OCI-LY7 (cell line): Measurements from ENCODE around the gene LDLRAP1. TPM values are rescaled to one million over a fixed set of nuclear protein-coding genes. Genes with fewer than 3 reads are reported as not detected.

Experiments used
- BruUV-seq: library from RNA; stranded (reverse); fragments of 400-500 nt; replicated peaks from 2 replicates; lab custom pipeline; 2021; lab: Mats Ljungman, UMichigan
- CTCF ChIA-PET: fragments of 300-600 bp; sonication (Branson Sonifier 250); formaldehyde crosslinking; loops from one replicate; lab custom pipeline; 2022; ENCODE audit warnings: antibody characterized with exemption; ENCODE audit not compliant: unreplicated experiment; lab: Charles Lee
- POLR2A ChIA-PET: fragments of 300-600 bp; sonication (Branson Sonifier 250); formaldehyde crosslinking; loops from one replicate; lab custom pipeline; 2022; ENCODE audit warnings: antibody characterized with exemption; lab: Charles Lee
- DNase-seq: peaks from one replicate; pipeline ENCODE4 v3.0.0-alpha.2; 2015; ENCODE audit warnings: low spot score
- H2AFZ ChIP-seq: fragments of 200-600 bp; sonication (generic), shearing (Covaris generic); 2 replicates; pipeline ENCODE4 v1.6.1; 2014; ENCODE audit warnings: mild to moderate bottlenecking, antibody characterized with exemption, low read length, moderate library complexity
- H3K27ac ChIP-seq: fragments of 200-600 bp; sonication (generic); 2 replicates; pipeline ENCODE4 v1.5.1; 2014; ENCODE audit warnings: mixed run types, low read depth, mild to moderate bottlenecking, moderate library complexity, low read length, inconsistent platforms; ENCODE audit not compliant: poor library complexity, severe bottlenecking
- H3K36me3 ChIP-seq: fragments of 200-600 bp; sonication (generic); 2 replicates; pipeline ENCODE4 v1.6.1; 2014; ENCODE audit warnings: mild to moderate bottlenecking, antibody characterized with exemption, low read length, moderate library complexity, mixed read lengths; ENCODE audit not compliant: insufficient read depth
- H3K4me1 ChIP-seq: fragments of 200-600 bp; sonication (generic); 2 replicates; pipeline ENCODE4 v1.5.1; 2014; ENCODE audit warnings: mild to moderate bottlenecking, low read length; ENCODE audit not compliant: insufficient read depth, poor library complexity, severe bottlenecking
- H3K4me2 ChIP-seq: fragments of 200-600 bp; sonication (generic); 2 replicates; pipeline ENCODE4 v1.6.1; 2014; ENCODE audit warnings: mild to moderate bottlenecking, low read length
- H3K4me3 ChIP-seq: fragments of 200-600 bp; sonication (generic); 2 replicates; pipeline ENCODE4 v1.5.1; 2014; ENCODE audit warnings: mild to moderate bottlenecking, low read depth, low read length; ENCODE audit not compliant: poor library complexity, severe bottlenecking
- H3K79me2 ChIP-seq: fragments of 200-600 bp; sonication (generic); 2 replicates; pipeline ENCODE4 v1.6.1; 2016; ENCODE audit warnings: low read depth, mild to moderate bottlenecking, low read length, moderate library complexity, mixed read lengths; ENCODE audit not compliant: insufficient read depth
- H3K9me2 ChIP-seq: fragments of 200-600 bp; sonication (generic); 2 replicates; pipeline ENCODE4 v1.6.1; 2016; ENCODE audit warnings: mild to moderate bottlenecking, low read length, mixed read lengths; ENCODE audit not compliant: insufficient read depth
- H3K9me3 ChIP-seq: fragments of 200-600 bp; sonication (generic); 2 replicates; pipeline ENCODE4 v1.6.1; 2014; ENCODE audit warnings: mild to moderate bottlenecking, mixed run types, low read length, mixed read lengths
- H4K20me1 ChIP-seq: fragments of 200-600 bp; sonication (generic); 2 replicates; pipeline ENCODE4 v1.6.1; 2014; ENCODE audit warnings: mild to moderate bottlenecking, antibody characterized with exemption, low read length, moderate library complexity, mixed read lengths; ENCODE audit not compliant: insufficient read depth
- CTCF ChIP-seq: fragments of 200-600 bp; sonication (generic); conservative IDR thresholded peaks from 2 replicates; pipeline ENCODE4 v1.5.1; 2014; ENCODE audit warnings: mild to moderate bottlenecking, antibody characterized with exemption, low read length, moderate library complexity, mixed read lengths
- EZH2phosphoT487 ChIP-seq: fragments of 200-600 bp; sonication (generic); IDR thresholded peaks from 2 replicates; pipeline ENCODE4 v1.6.1; 2018; ENCODE audit warnings: low read depth, borderline replicate concordance, mild to moderate bottlenecking, mixed run types, antibody characterized with exemption, low read length, moderate library complexity, mixed read lengths
- intact Hi-C: fragments of 100-400 bp; cut with micrococcal nuclease; formaldehyde crosslinking; loops from one replicate; pipeline ENCODE4 v1.10.0; 2022; ENCODE audit not compliant: unreplicated experiment
- total RNA-seq, 2 experiments: library from RNA; depleted of rRNA in 1 of 2; stranded (reverse); fragments of >200 nt in 1 of 2; shearing (Covaris generic) in 1 of 2; gene quantifications; 2 replicates each; pipeline ENCODE4 v1.2.3, GENCODE V29; 2014 to 2022

LDLRAP1 gene
- total RNA-seq, 2 experiments from 2014 or later, result 14.9 to 36.2 TPM

GRCh38 chr1:25571522-25571970 lies 28.1 kb downstream of the LDLRAP1 start:
- Histone ChIP-seq H2AFZ (no peak overlapping the region), H3K4me3 (no peak overlapping the region), H3K9me3 (no peaks in the 10 kb centered on the region), H3K4me1 (peaks cover 23% of the 10 kb centered on the region), H3K27ac (no peak overlapping the region), H4K20me1 (no peaks in the 10 kb centered on the region), H3K4me2 (no peak overlapping the region), H3K9me2 (no peaks in the 10 kb centered on the region), H3K79me2 (no peaks in the 10 kb centered on the region), H3K36me3 (no peaks in the 10 kb centered on the region)
- CTCF ChIA-PET, result interaction anchor here (0.8 kb wide), 1 partner anchor 238 kb away, joined by 3 read pairs; no protein-coding TSS in a partner anchor
- DNase-seq, result no peak
- POLR2A ChIA-PET, result no interaction called here
- TF ChIP-seq EZH2phosphoT487 (no peak), CTCF (no peak)
- intact Hi-C loops, result no loop called here
- no TSS peak for BruUV-seq

- TF ChIP-seq EZH2phosphoT487 (no peak), CTCF (no peak)
- no peak overlapping the region for H3K27ac ChIP-seq
- no peaks in the 10 kb centered on the region for H3K9me2 ChIP-seq
- DNase-seq, result no peak
- no TSS peak for BruUV-seq
- H4K20me1 ChIP-seq, result no peaks in the 10 kb centered on the region
- no peaks in the 10 kb centered on the region for H3K9me3 ChIP-seq
- no peak overlapping the region for H3K4me3 ChIP-seq
- H3K4me2 ChIP-seq, result no peak overlapping the region
- H3K36me3 ChIP-seq, result no peaks in the 10 kb centered on the region
- ChIA-PET CTCF (interaction anchor here (0.5 to 1.8 kb wide), 5 partner anchors 9 to 238 kb away, joined by 3 to 4 read pairs (median 3); no protein-coding TSS in a partner anchor), POLR2A (no interaction called here)
- H2AFZ ChIP-seq, result no peak overlapping the region
- no peaks in the 10 kb centered on the region for H3K79me2 ChIP-seq
- intact Hi-C loops, result no loop called here
- peaks cover 18% of the 10 kb centered on the region for H3K4me1 ChIP-seq
These were observed 28.7 kb downstream of the LDLRAP1 start for GRCh38 chr1:25572107-25572506.
